HuH-7.5 (cell line): Measurements from ENCODE around the gene OR1C1.
"Not testable (repeated sequence)": the region's sequence is repeated elsewhere in the genome, so short reads cannot be mapped to it uniquely, and the experiment has no call there.

Experiments
- DNase-seq: peaks from one replicate; pipeline ENCODE4 v3.0.0; 2011; ENCODE audit warnings: low spot score

The OR1C1 gene

GRCh38 chr1:247760456-247760855 is at the start of gene OR1C1:
Gene OR1C1 (minus strand): TSS chr1:247760556. CDS start chr1:247758406, 2,150 bp downstream.
- no peak for DNase-seq

- no peak for DNase-seq
Measured at GRCh38 chr1:247797518-247797917, 37.2 kb upstream of the OR1C1 start.

- DNase-seq = no peak
Measured at GRCh38 chr1:247769603-247770002, 9.2 kb upstream of the OR1C1 start.

GRCh38 chr1:247754311-247754710 is 6.0 kb downstream of the OR1C1 start:
- not testable (repeated sequence) for DNase-seq

GRCh38 chr1:247749870-247750269 is 10.5 kb downstream of the OR1C1 start:
- DNase-seq = no peak

GRCh38 chr1:247748041-247748440 is 12.3 kb downstream of the OR1C1 start, which contains the start of gene OR14A2:
Gene OR14A2 (minus strand): TSS chr1:247748141.
- DNase-seq = no peak

- DNase-seq = no peak
Measured at GRCh38 chr1:247747616-247748015, 12.7 kb downstream of the OR1C1 start.

- no peak for DNase-seq
Measured at GRCh38 chr1:247746391-247746935, 13.9 kb downstream of the OR1C1 start.

GRCh38 chr1:247742215-247742760 is 18.1 kb downstream of the OR1C1 start:
- DNase-seq = not testable (repeated sequence)

GRCh38 chr1:247741756-247742155 is 18.6 kb downstream of the OR1C1 start:
- no peak for DNase-seq

GRCh38 chr1:247740721-247741120 is 19.6 kb downstream of the OR1C1 start:
- DNase-seq = no peak

GRCh38 chr1:247738315-247738714 is 22.0 kb downstream of the OR1C1 start, which contains the start of gene OR14K1:
Gene OR14K1 (plus strand): TSS chr1:247738615. CDS start chr1:247738615, 0 bp downstream.
- DNase-seq = no peak

GRCh38 chr1:247721222-247721621 is 39.1 kb downstream of the OR1C1 start:
- no peak for DNase-seq

- DNase-seq = no peak
Measured at GRCh38 chr1:247716546-247716945, 43.8 kb downstream of the OR1C1 start, which contains the start of gene OR6F1. Gene OR6F1 (minus strand): TSS chr1:247716646. CDS start chr1:247712755, 3,891 bp downstream.

GRCh38 chr1:247713753-247714152 is 46.6 kb downstream of the OR1C1 start:
- DNase-seq = no peak

- DNase-seq = not testable (repeated sequence)
Measured at GRCh38 chr1:247710681-247711080, 49.7 kb downstream of the OR1C1 start.
